ENCODE data around the gene SMARCC2.
"Not testable (repeated sequence)": the region's sequence is repeated elsewhere in the genome, so short reads cannot be mapped to it uniquely, and the experiment has no call there.

Gene SMARCC2

DNA sequence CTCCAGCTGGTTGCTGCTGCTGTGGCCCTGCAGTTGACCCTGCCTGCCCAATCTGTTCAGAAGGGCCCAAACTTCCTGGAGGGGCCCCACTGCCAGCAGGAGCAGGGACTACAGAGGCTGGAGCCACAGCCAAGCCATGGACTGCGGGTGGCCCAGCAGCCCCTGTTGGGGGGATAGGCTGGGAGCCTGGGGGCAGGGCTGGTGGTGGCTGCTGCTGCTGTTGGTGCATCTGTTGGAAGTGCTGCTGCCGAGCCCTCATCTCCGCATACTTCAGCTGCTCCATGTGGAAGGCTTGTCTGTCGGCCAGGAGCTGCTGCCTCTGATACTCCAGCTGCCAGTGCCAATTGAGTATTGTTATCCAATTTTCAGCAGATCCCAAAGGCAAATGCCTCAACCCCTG is 23.9 kb downstream of the SMARCC2 start:
- DNase-seq (ENCODE audit: low read depth in 1 of 2, low spot score in 1 of 2): no peak

DNA sequence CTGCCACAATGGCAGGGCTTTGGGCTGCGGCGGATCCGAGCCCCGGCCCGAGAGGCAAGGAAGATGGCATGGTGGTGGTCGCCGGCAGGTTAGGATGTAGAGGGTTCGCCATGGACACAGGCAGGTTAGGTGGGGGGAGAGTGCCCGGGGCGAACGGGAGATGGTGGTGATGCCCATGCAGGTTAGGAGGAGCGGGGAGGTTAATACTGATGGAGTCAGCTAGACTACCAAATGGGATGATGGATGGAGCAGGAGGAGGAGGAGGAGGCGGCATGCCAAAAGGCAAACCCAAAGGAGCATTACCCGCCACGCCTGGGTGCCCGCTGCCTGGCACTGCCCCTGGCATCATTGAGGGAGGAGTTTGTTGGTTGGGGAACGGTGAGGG is 24.9 kb downstream of the SMARCC2 start:
- no peak for DNase-seq (ENCODE audit: low read depth in 1 of 2, low spot score in 1 of 2)

DNA sequence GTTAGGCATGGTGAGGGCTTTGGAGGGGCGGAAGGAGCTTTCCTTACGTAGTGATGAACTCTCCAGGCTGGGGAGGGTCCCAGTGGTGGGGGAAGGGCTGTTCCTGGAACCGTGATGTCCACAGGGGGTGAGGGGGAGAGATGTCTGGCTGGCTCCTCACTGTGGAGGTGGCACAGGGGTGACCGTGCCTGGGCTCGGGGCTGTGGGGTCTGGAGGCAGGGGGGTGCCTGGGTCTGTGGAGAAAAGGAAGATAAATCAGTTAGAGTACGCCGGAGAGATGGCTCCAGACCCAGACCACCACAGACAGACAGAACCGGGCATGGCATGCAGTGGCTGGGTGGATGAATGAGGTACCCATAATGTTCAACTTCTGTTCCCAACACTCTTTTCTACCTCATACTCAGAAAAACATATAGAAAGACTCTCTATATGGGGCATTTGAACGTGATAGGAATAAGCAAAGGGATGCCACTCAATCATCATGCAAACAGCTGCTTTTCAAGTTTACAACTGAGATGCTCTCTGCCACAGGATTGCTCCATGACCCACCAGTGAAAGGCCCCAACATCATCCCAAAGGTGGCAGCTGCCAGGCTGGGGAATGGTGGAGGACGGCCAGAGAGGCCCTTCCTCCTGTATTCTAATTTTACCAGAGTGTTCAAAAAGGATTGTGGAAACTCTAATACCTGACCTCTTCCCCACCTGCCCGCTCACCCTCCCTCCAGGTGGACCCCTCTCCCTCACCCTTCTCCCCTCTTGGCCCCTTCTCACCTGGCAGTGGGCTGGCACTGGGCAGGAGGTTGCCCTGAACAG is 25.5 kb downstream of the SMARCC2 start:
- DNase-seq (ENCODE audit: low read depth in 1 of 2, low spot score in 1 of 2): no peak

DNA sequence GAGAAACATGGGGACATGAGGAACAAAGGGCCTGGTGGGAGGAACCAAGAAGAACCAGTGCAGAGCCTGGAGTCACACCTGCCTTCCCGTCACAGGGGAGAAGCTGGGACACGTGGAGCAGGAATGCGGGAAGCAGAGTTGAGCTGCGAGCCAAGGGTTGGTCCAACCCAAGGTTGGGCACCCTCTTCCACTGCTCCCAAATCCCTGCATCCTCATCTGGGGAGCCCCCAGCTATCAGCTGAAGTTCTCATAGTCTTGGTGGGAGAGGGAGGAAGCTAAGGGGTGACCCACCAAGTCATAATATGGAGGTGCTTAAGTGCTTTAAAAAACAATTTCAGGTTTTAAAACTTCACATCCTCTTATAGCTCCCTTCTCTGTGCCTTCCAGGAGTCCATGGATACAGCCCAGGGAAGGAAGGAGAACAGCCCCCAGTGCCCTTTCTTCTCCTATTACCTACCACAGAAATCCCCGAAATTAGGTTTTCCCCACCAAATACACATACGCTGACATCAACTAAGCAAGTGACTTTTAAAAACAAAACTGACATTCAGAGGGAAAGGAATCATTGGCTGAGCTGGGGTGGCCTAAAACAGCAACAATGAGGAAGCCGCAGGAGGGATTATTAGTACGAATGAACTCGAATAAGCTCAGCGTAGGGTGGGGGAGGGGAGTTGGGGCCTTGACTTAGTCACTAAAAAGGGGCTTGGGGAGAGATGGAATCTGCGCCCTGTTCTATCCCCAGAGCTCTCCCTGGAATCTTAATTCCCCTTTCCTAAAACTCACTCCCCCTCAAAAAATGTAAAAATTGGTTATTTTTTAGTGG is 26.6 kb downstream of the SMARCC2 start:
- DNase-seq (ENCODE audit: low read depth in 1 of 2, low spot score in 1 of 2): no peak

DNA sequence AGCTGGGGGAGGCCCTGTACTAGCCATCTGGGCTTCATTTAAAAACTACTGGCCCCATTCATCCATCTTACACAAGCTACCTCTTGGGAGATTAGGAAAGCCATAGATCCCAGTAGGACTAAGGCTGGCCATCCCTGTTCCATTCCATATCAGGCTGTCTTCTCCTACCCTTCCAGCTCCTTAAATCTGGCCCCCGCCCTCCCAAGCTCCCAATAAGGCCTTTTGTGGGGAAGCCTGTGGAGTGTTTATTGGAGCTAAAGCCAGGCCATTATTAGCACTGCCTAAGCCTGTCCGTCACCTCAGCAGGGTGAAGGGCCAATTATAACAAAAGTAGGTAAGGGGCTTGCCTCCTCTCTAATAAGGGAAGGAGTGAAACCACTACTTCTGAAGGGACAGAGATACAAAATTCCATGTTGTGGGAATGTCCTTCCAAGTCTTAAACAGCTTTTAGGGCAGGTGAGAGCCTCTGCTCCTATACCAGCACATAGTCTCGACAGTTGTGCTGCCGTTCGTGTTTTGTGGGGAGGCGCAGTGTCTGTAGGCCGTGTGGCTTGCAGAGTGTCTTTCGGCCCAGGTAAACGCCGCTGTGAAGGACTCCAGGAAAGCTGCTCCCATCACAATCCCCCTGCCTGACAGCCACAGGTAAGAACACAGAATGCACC is 27.5 kb downstream of the SMARCC2 start:
- no peak for DNase-seq (ENCODE audit: low read depth in 1 of 2, low spot score in 1 of 2)

DNA sequence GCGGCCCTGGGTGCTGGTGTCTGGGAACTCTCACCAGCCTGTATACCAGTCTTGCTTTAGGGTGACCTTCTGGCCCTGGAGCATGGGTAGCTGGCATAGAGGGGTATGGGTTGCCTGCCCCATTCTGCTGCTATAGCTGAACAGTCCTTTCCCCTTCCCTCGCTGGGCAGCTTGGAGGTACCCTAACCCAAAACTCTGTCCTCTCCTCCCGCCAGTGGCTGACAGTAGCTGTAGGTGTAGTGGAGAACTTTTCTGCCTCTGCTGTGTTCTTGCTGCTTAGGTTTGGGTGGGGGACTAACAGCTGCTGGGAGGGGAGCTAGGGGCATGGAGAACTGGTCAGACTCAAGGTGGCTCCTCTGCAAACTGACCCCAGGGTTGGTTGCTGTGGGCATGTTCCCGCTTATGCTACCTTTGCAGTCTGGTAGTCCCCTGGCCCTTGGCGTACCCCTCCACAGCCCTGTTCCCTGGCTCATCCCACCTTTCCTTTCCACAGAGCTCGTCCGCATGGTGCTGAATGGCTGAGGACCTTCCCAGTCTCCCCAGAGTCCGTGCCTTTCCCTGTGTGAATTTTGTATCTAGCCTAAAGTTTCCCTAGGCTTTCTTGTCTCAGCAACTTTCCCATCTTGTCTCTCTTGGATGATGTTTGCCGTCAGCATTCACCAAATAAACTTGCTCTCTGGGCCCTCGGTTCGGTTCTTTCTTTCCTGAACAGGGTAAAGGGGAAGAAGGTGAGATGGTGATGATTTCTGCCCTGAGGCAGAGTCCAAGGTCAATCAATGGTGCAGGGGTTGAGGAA is 28.2 kb downstream of the SMARCC2 start:
- DNase-seq (ENCODE audit: low read depth in 1 of 2, low spot score in 1 of 2): no peak

DNA sequence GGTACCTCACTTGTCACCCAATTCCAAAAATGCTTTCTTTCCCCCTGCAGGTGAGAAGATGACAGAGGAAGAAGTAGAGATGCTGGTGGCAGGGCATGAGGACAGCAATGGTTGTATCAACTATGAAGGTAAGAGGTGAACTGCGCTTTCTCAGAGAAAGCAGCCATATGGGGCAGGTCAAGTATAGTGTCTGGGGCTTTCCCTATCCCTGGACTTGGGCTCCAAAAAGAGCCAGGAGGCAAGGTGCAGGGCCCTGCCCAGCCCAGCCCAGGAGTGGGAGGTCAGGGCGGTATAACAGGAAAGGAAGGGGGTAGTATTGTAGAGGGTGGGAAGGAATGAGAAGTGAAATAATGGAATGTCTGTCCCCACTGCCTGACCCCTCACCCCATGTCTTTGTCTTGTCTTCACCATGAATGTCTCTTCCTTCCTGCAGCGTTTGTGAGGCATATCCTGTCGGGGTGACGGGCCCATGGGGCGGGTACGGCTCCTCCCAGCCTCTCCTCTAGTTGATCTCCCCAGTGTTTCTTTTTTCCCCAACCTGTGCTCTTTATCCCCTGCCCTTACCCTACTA is 29.0 kb downstream of the SMARCC2 start:
- peak in 1 of 2 donors; percentile 35 for DNase-seq (ENCODE audit: low read depth in 1 of 2, low spot score in 1 of 2)

DNA sequence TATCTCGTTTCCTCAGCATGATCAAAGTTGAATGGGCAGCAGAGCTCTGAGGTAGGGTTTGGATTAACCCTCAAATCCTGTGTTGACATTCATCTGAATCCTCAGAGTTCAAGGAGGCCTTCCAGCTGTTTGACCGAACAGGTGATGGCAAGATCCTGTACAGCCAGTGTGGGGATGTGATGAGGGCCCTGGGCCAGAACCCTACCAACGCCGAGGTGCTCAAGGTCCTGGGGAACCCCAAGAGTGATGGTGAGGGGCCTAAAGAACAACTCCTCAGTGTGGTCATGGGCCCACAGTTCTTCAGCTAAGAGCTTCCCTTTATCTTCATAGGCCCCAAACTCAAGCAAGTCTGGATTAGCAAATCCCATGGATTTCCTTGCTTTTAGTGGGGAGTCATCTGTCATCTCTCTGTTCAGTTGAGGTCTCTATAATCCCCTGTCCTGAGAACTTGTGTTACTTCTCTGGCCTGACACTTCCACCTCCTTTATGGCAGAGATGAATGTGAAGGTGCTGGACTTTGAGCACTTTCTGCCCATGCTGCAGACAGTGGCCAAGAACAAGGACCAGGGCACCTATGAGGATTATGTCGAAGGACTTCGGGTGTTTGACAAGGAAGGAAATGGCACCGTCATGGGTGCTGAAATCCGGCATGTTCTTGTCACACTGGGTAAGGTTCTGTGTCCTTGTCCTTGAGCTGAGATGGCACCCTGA is 29.6 kb downstream of the SMARCC2 start:
- DNase-seq (ENCODE audit: low read depth in 1 of 2, low spot score in 1 of 2): no peak

DNA sequence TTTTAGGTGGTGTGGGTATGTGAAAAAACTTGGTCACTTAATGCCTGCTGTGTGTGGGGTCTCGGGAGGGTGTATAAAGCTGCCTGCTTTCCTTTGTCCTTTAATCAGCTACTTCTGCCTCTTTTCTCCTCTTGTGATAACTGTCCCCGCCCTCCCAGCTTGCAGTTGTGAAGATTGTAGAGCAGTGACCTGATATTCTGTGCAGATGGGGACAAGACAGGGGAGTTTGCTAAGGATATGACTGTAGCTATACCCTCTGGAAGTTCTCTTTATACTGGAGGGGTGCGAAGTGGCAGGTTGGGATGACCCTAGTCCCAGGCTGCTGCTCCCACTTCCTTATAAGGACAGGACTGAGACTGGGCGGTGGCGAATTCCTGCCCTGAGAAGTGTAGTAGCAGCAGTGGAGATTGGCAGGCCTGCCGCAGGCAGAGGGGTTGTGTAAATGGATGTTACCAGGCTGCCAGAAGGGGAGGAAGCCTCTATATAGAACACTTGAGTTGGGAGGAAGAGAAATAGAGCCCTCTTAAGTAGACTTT is 30.3 kb downstream of the SMARCC2 start:
- DNase-seq (ENCODE audit: low read depth in 1 of 2, low spot score in 1 of 2): peak in 1 of 2 donors; percentile 26

DNA sequence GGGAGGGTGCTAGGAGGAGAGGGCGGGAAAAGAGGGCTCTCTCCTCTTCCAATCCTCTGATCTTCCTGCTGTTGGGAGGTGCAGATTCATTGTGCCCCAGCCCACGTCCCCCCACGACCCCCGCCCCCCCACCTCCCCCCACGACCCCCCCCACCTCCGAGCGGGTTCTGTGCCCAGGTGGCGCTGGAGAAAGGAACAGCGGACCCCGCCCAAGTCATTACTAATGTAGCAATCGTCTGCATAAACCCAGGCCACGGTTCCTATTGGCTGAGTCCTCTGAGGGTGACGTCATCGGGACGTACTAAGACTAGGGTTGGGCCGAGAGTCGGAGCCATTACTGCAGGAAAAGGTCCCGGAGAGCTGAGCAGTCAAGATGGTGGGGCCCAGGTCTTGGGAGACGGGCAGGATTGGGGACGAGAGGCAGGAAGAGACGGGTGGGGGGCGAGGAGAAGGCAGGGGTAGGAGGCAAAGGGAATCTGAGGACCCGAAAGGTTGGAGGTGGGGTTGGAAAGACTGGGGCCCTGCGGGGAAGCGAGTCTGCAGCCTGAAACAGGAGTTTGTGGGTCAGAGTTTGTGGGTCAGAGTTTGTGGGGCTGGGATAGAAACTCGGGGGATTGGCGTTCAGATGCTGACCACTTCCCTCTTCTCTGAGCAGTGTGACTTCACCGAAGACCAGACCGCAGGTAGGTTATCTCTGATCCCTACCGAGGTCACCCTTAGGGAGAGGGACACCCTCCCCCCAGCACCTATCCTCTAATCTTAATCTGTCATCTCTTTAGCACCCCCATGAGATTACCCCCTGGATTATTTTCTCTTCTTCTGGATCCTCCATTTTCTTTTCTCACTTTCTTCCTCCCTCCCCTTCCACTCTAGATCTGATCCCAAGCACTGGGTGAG is 31.0 kb downstream of the SMARCC2 start, which contains the start of gene MYL6:
Gene MYL6, plus strand, starts transcription at position 331 of the 897 bp plus-strand sequence. Its CDS starts 43 bp downstream, at position 374.
- DNase-seq (ENCODE audit: low read depth in 1 of 2, low spot score in 1 of 2): peak; percentile 70 to 96

DNA sequence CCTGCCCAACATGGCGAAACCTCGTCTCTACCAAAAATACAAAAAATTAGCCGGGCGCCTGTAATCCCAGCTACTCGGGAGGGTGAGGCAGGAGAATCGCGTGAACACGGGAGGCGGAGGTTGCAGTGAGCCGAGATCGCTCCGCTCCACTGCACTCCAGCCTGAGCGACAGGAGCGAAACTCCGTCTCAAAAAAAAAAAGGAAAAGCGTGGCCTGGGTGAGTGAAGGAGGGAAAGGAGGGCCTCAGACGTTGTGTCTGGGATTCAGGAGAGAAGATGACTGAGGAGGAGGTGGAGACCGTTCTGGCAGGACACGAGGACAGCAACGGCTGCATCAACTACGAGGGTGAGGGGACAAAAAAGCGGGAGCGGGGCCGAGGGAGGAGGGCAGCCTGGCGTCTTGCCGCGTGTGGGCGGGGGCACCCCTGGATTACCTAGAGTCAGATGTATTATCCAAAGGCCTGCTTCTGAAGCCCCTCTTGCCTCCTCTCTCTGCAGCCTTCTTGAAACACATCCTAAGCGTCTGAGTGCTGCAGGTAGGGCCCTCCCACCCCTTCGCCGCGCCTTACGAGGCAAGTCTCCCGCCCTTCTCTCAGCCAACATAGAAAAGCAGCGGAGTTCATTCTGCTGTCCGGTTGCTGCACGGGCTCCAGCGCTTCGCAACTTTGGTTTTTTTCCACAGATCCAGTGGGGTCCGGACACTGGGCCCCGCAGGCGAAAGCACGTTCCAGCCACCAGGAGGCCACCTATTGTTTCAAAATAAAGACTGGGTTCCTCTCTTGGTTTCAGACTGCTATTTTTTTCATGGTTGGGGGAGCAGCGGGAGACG is 31.9 kb downstream of the SMARCC2 start:
- DNase-seq (ENCODE audit: low read depth in 1 of 2, low spot score in 1 of 2): peak; percentile 17 to 51

DNA sequence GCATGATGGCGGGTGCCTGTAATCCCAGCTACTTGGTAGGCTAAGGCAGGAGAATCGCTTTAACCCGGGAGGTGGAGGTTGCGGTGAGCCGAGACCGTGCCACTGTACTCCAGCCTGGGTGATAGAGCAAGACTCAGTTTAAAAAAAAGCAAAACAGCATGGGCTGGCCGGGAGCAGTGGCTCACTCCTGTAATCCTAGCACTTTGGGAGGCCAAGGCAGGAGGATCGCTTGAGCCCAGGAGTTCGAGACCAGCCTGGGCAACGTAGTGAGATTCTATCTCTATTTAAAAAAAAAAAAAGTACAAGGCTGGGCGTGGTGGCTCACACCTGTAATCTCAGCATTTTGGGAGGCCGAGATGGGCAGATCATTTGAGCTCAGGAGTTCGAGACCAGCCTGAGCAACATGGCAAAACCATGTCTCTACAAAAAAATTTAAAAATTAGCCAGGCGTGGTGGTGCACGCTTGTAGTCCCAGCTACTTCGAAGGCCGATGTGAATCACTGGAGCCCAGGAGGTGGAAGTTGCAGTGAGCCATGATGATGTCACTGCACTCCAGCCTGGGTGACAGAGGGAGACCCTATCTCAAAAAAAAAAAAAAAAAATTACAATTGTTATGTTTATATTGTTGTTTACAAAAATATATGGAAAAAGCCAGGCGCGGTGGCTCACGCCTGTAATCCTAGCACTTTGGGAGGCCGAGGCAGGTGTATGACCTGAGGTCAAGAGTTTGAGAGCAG is 32.7 kb downstream of the SMARCC2 start:
- not testable (repeated sequence) for DNase-seq (ENCODE audit: low read depth in 1 of 2, low spot score in 1 of 2)

DNA sequence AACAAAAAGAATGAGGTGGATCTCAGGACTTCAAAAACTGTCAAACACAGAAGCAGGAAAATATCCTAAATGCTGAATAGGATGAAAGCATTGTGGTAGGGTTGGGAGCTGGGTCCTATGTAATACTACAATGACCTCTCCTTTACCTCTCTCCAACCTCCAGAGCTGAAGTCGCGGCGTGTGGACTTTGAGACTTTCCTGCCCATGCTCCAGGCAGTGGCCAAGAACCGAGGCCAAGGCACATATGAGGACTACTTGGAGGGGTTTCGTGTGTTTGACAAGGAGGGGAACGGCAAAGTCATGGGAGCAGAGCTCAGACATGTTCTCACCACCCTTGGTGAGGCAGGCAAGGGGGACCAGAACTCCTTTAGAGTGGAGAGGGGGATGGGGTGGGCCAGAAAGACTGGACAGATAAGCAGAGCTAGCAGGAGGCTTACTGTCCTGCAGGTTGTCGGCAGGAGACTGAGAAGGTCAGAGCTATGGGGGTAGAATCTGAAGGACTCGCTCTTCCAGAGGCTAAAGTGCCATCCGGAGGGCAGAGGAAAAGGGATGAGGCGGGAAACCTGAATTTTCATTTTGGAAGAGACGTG is 33.9 kb downstream of the SMARCC2 start:
- DNase-seq (ENCODE audit: low read depth in 1 of 2, low spot score in 1 of 2): no peak

DNA sequence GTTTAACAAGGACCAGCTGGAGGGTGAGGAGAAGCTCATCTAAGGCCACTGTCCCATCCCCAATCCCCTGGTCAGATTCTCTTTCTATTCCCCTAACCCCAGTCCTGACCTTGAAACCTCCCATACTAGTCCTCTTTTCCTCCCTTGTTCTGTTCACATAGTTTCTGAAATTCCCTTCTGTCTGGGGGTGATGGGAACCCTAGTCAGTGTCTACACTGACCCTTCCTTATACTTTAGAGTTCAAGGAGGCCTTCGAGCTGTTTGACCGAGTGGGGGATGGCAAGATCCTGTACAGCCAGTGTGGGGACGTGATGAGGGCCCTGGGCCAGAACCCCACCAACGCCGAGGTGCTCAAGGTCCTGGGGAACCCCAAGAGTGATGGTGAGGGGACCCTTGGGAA is 34.5 kb downstream of the SMARCC2 start:
- DNase-seq (ENCODE audit: low read depth in 1 of 2, low spot score in 1 of 2): no peak

DNA sequence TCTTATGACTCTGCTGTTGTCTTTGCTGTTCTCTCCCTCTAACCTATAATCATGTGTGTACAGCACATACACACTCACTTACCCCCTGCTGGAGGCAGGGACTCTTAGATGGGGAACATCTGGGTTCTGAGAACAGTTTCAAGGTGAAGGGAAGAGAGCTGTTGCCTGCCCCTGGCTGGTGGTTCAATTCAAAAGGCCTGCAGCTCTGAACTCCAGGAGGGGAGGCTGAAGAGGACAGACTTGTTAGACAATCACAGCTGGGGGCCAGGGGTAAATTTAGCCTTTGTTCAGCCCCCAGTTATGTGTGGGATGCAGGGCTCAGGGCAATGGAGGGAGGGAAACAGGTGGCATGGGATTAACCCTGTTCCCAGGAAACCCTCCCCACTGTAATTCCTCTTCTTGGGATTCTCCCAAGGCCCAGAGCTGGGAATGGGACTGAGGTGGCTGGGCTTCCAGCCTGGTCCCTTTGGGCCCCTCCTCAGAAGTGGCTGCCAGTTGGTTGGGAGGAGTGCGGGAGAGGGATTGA is 35.0 kb downstream of the SMARCC2 start:
- no peak for DNase-seq (ENCODE audit: low read depth in 1 of 2, low spot score in 1 of 2)

DNA sequence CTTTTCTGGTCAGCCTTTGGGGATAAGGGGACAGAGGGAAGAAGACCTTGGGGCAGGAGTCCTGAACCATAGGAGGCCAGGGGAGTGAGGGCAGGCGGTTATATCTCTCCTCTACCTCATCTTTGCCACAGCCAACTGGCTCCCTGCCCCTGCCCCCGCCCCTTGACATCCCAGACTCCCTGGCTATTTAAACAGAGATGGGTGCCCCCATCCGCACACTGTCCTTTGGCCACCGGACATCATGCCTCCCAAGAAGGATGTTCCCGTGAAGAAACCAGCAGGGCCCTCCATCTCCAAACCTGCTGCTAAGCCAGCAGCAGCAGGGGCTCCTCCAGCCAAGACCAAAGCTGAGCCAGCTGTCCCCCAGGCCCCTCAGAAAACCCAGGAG is 35.6 kb downstream of the SMARCC2 start:
- DNase-seq (ENCODE audit: low read depth in 1 of 2, low spot score in 1 of 2): no peak
